KMS-11 (cell line): ENCODE results near the gene BATF2.

Experiments used
- H2AFZ ChIP-seq: fragments of 200-600 bp; sonication (generic); 2 replicates; pipeline ENCODE4 v1.6.1; 2016; ENCODE audit warnings: antibody characterized with exemption, mixed run types, low read depth
- H3K27ac ChIP-seq: fragments of 200-600 bp; sonication (generic); 2 replicates; pipeline ENCODE4 v1.6.1; 2016; ENCODE audit warnings: mild to moderate bottlenecking, mixed run types
- H3K27me3 ChIP-seq: fragments of 200-600 bp; sonication (generic); 2 replicates; pipeline ENCODE4 v1.6.1; 2017; ENCODE audit warnings: mild to moderate bottlenecking, low read depth, mixed run types, moderate library complexity; ENCODE audit not compliant: insufficient read depth
- H3K36me3 ChIP-seq: fragments of 200-600 bp; sonication (generic); 2 replicates; pipeline ENCODE4 v1.6.1; 2017; ENCODE audit warnings: mild to moderate bottlenecking, mixed run types; ENCODE audit not compliant: insufficient read depth
- H3K4me1 ChIP-seq: fragments of 200-600 bp; sonication (generic); 2 replicates; pipeline ENCODE4 v1.6.1; 2016; ENCODE audit warnings: mild to moderate bottlenecking, low read depth, mixed run types; ENCODE audit not compliant: poor library complexity, severe bottlenecking
- H3K4me2 ChIP-seq: fragments of 200-600 bp; sonication (generic); 2 replicates; pipeline ENCODE4 v1.7.0; 2016; ENCODE audit warnings: mild to moderate bottlenecking, mixed run types
- H3K4me3 ChIP-seq: fragments of 200-600 bp; sonication (generic); IDR thresholded peaks from 2 replicates; pipeline ENCODE4 v1.6.1; 2017; ENCODE audit warnings: low read depth, low read length, mixed read lengths; ENCODE audit not compliant: insufficient read depth
- H3K79me2 ChIP-seq: fragments of 200-600 bp; sonication (generic); 2 replicates; pipeline ENCODE4 v1.6.1; 2016; ENCODE audit warnings: low read depth, mixed run types; ENCODE audit not compliant: insufficient read depth
- H3K9ac ChIP-seq: fragments of 200-600 bp; sonication (generic); 2 replicates; pipeline ENCODE4 v1.6.1; 2016; ENCODE audit warnings: mild to moderate bottlenecking, mixed run types
- H4K20me1 ChIP-seq: fragments of 200-600 bp; sonication (generic); 2 replicates; pipeline ENCODE4 v1.6.1; 2016; ENCODE audit warnings: mild to moderate bottlenecking, mixed run types; ENCODE audit not compliant: insufficient read depth
- CTCF ChIP-seq: fragments of 200-600 bp; sonication (generic); conservative IDR thresholded peaks from 2 replicates; pipeline ENCODE4 v1.6.1; 2017; ENCODE audit warnings: low read depth, mild to moderate bottlenecking, antibody characterized with exemption, low read length, moderate library complexity, mixed read lengths

The BATF2 gene

GRCh38 chr11:65002706-65003105, 5.9 kb upstream of the BATF2 start:
- Histone ChIP-seq H2AFZ (no peak overlapping the region), H3K4me3 (no peak overlapping the region), H4K20me1 (no peaks in the 10 kb centered on the region), H3K27ac (no peak overlapping the region), H3K9ac (no peak overlapping the region), H3K4me1 (no peaks in the 10 kb centered on the region), H3K79me2 (no peaks in the 10 kb centered on the region), H3K4me2 (no peak overlapping the region), H3K36me3 (no peaks in the 10 kb centered on the region), H3K27me3 (peaks cover 3% of the 10 kb centered on the region; the same call in 1 of the 2 replicates)
- TF ChIP-seq CTCF: no peak

DNA sequence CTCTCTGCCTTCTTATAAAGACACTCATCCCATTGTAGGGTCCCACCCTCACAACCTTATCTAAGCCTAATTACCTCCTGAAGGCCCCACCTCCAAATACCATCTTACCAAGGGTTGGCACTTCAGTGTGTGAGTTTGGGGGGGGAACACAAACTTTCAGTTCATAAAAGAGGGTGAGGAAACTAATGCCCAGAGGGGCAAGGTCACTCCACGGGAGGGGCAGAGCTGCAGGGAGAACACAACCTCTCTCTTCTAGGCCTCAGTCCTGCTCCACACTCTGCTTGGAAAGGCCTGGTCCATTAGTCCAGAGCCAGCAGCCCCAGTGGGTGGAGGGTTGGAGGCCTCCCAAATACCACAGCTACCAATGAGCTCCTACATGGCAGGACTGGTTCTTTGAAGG, 2.7 kb upstream of the BATF2 start:
- Histone ChIP-seq H3K27ac (no peak overlapping the region), H3K27me3 (peaks cover 11% of the 10 kb centered on the region; the same call in 1 of the 2 replicates), H3K4me1 (no peaks in the 10 kb centered on the region), H3K36me3 (no peaks in the 10 kb centered on the region), H3K4me2 (no peak overlapping the region), H3K4me3 (no peak overlapping the region), H2AFZ (no peak overlapping the region), H4K20me1 (no peaks in the 10 kb centered on the region), H3K9ac (no peak overlapping the region), H3K79me2 (no peaks in the 10 kb centered on the region)
- TF ChIP-seq CTCF: no peak

DNA sequence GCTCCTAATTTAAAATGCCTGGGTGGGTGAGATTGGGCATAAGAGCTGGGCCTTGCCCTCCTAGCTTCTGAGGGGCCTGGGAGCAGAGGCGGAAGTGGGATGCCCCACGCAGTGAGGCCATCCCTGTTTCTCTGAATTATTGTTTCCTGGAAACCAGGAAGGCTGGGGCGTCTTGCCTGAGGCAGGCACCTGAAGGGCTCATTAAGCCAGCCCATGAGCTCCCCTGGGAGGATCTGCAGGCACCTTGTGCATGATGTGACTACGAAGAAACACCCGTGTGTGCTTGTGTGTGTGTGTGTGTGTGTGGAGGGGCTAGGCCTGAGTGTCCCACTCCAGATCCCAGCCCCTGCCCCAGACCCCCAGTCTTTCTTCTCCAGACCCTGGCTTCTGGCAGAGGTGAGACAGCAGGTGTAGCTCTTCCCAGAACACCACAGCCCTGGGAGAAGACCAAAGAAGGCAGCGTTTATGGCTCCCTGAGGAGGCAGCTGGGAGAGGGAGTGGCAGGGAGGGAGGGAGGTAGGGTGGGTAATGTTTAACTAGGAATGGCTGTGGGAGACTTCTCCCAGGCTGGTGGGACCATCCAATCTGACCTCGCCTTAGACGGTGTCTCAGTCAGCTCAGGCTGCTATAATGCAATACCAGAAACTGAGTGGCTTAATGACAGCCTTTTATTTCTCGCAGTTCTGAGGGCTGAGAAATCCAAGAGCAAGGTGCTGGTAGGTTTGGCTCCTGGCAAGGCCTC, 2.1 kb upstream of the BATF2 start:
- TF ChIP-seq CTCF: no peak
- no peak overlapping the region for H2AFZ ChIP-seq
- H3K36me3 ChIP-seq: no peaks in the 10 kb centered on the region
- H3K79me2 ChIP-seq: no peaks in the 10 kb centered on the region
- H3K4me3 ChIP-seq: no peak overlapping the region
- H3K27ac ChIP-seq: no peak overlapping the region
- peaks cover 12% of the 10 kb centered on the region; the same call in 1 of the 2 replicates for H3K27me3 ChIP-seq
- no peaks in the 10 kb centered on the region for H3K4me1 ChIP-seq
- H3K9ac ChIP-seq: no peak overlapping the region
- H3K4me2 ChIP-seq: no peak overlapping the region
- no peaks in the 10 kb centered on the region for H4K20me1 ChIP-seq

DNA sequence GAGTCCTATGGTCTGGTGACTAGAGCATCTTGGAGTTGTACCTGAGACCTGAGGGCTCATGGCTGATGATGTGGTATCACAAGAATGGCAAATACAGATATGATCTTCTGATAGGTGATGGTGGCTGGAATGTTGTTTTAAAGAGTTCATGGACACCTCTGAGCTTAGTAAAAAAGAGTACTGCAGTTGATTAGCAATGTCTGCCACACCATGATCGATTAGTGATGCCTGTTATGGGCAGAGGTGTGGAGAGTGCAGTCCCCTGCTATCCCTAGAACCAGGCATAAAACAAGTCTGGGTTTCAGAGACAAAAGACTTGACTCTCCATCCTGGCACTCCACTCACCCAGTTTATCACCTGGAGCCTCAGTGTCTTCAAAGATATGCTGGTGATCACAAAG, 1.4 kb upstream of the BATF2 start:
- peaks cover 12% of the 10 kb centered on the region; the same call in 1 of the 2 replicates for H3K27me3 ChIP-seq
- no peaks in the 10 kb centered on the region for H3K36me3 ChIP-seq
- no peak overlapping the region for H3K27ac ChIP-seq
- H3K4me1 ChIP-seq: no peaks in the 10 kb centered on the region
- no peak overlapping the region for H3K4me2 ChIP-seq
- H4K20me1 ChIP-seq: no peaks in the 10 kb centered on the region
- no peak overlapping the region for H3K9ac ChIP-seq
- H2AFZ ChIP-seq: no peak overlapping the region
- no peak for TF ChIP-seq CTCF
- H3K79me2 ChIP-seq: no peaks in the 10 kb centered on the region
- H3K4me3 ChIP-seq: no peak overlapping the region
